ENCODE data around the gene ITPKC. TPM values are rescaled to one million over a fixed set of nuclear protein-coding genes. Genes with fewer than 3 reads are reported as not detected.

ITPKC gene
- total RNA-seq, 1 donor from 2014 or later: 19.7 TPM

- Histone ChIP-seq H3K9me3 (ENCODE audit: insufficient read depth, low read depth, low read length) (no peaks in the 10 kb centered on the region), H4K20me1 (ENCODE audit: insufficient read depth, low read length) (peaks cover 2% of the 10 kb centered on the region), H3K4me3 (ENCODE audit: insufficient read depth, low read depth, low read length) (peak overlapping the region; percentile 81), H3K4me1 (ENCODE audit: insufficient read depth, low read length) (peaks cover 22% of the 10 kb centered on the region), H3K9ac (ENCODE audit: low read length) (peak overlapping the region; percentile 91), H3K36me3 (ENCODE audit: insufficient read depth, low read length) (no peaks in the 10 kb centered on the region), H2AFZ (ENCODE audit: low read depth, low read length) (peak overlapping the region; percentile 93), H3K4me2 (ENCODE audit: low read length) (peak overlapping the region; percentile 99), H3K79me2 (ENCODE audit: insufficient read depth, low read length) (no peaks in the 10 kb centered on the region), H3K27me3 (ENCODE audit: insufficient read depth, low read length) (no peaks in the 10 kb centered on the region), H3K27ac (ENCODE audit: low read depth, low read length) (peak overlapping the region; percentile 86)
- Mint-ChIP-seq H3K27me3 (ENCODE audit: low read depth, unreplicated experiment) (no peaks in the 10 kb centered on the region), H3K4me3 (ENCODE audit: unreplicated experiment) (peak overlapping the region; percentile 89), H3K9me3 (ENCODE audit: unreplicated experiment) (no peaks in the 10 kb centered on the region), H3K4me1 (ENCODE audit: low read depth, unreplicated experiment) (peaks cover 10% of the 10 kb centered on the region), H3K36me3 (ENCODE audit: low read depth, unreplicated experiment) (peaks cover 5% of the 10 kb centered on the region), H3K27ac (ENCODE audit: unreplicated experiment) (peak overlapping the region; percentile 98)
- TF ChIP-seq CTCF (IDR thresholded peaks at IDR 0.05; ENCODE audit: insufficient read depth, low read depth, low read length): no peak
- TF ChIP-seq EZH2 (IDR thresholded peaks at IDR 0.05; ENCODE audit: insufficient read depth, low read length): no peak
- DNase-seq (ENCODE audit: low read depth): peak; percentile 22
- FAIRE-seq: no peak
Observed at GRCh38 chr19:40778706-40779284, 61.9 kb downstream of the ITPKC start.

GRCh38 chr19:40780582-40780981 is 63.7 kb downstream of the ITPKC start:
- no peak overlapping the region for H2AFZ ChIP-seq (ENCODE audit: low read depth, low read length)
- Mint-ChIP-seq H3K27ac (ENCODE audit: unreplicated experiment) (no peak overlapping the region), H3K36me3 (ENCODE audit: low read depth, unreplicated experiment) (peaks cover 4% of the 10 kb centered on the region), H3K27me3 (ENCODE audit: low read depth, unreplicated experiment) (no peaks in the 10 kb centered on the region), H3K4me3 (ENCODE audit: unreplicated experiment) (no peak overlapping the region), H3K9me3 (ENCODE audit: unreplicated experiment) (no peaks in the 10 kb centered on the region), H3K4me1 (ENCODE audit: low read depth, unreplicated experiment) (peaks cover 2% of the 10 kb centered on the region)
- no peak overlapping the region for H3K4me2 ChIP-seq (ENCODE audit: low read length)
- TF ChIP-seq EZH2 (IDR thresholded peaks at IDR 0.05; ENCODE audit: insufficient read depth, low read length) (no peak), CTCF (IDR thresholded peaks at IDR 0.05; ENCODE audit: insufficient read depth, low read depth, low read length) (no peak)
- no peak for DNase-seq (ENCODE audit: low read depth)
- no peak overlapping the region for H3K4me3 ChIP-seq (ENCODE audit: insufficient read depth, low read depth, low read length)
- peaks cover 12% of the 10 kb centered on the region for H3K4me1 ChIP-seq (ENCODE audit: insufficient read depth, low read length)
- FAIRE-seq: no peak
- H3K27ac ChIP-seq (ENCODE audit: low read depth, low read length): no peak overlapping the region
- peaks cover 2% of the 10 kb centered on the region for H4K20me1 ChIP-seq (ENCODE audit: insufficient read depth, low read length)
- no peaks in the 10 kb centered on the region for H3K36me3 ChIP-seq (ENCODE audit: insufficient read depth, low read length)
- H3K9me3 ChIP-seq (ENCODE audit: insufficient read depth, low read depth, low read length): no peaks in the 10 kb centered on the region
- no peaks in the 10 kb centered on the region for H3K27me3 ChIP-seq (ENCODE audit: insufficient read depth, low read length)
- H3K79me2 ChIP-seq (ENCODE audit: insufficient read depth, low read length): no peaks in the 10 kb centered on the region
- H3K9ac ChIP-seq (ENCODE audit: low read length): no peak overlapping the region

- Histone ChIP-seq H3K4me3 (ENCODE audit: insufficient read depth, low read depth, low read length) (no peak overlapping the region), H3K36me3 (ENCODE audit: insufficient read depth, low read length) (no peaks in the 10 kb centered on the region), H3K79me2 (ENCODE audit: insufficient read depth, low read length) (no peaks in the 10 kb centered on the region), H4K20me1 (ENCODE audit: insufficient read depth, low read length) (peaks cover 2% of the 10 kb centered on the region), H3K4me1 (ENCODE audit: insufficient read depth, low read length) (peaks cover 12% of the 10 kb centered on the region), H3K27ac (ENCODE audit: low read depth, low read length) (no peak overlapping the region), H2AFZ (ENCODE audit: low read depth, low read length) (no peak overlapping the region), H3K27me3 (ENCODE audit: insufficient read depth, low read length) (no peaks in the 10 kb centered on the region), H3K4me2 (ENCODE audit: low read length) (no peak overlapping the region), H3K9me3 (ENCODE audit: insufficient read depth, low read depth, low read length) (no peaks in the 10 kb centered on the region), H3K9ac (ENCODE audit: low read length) (no peak overlapping the region)
- no peak overlapping the region for H3K4me3 Mint-ChIP-seq (ENCODE audit: unreplicated experiment)
- no peaks in the 10 kb centered on the region for H3K9me3 Mint-ChIP-seq (ENCODE audit: unreplicated experiment)
- no peaks in the 10 kb centered on the region for H3K4me1 Mint-ChIP-seq (ENCODE audit: low read depth, unreplicated experiment)
- TF ChIP-seq CTCF (IDR thresholded peaks at IDR 0.05; ENCODE audit: insufficient read depth, low read depth, low read length): no peak
- no peak for TF ChIP-seq EZH2 (IDR thresholded peaks at IDR 0.05; ENCODE audit: insufficient read depth, low read length)
- DNase-seq (ENCODE audit: low read depth) (no peak), FAIRE-seq (no peak)
- H3K27ac Mint-ChIP-seq (ENCODE audit: unreplicated experiment): no peak overlapping the region
- peaks cover 3% of the 10 kb centered on the region for H3K36me3 Mint-ChIP-seq (ENCODE audit: low read depth, unreplicated experiment)
- H3K27me3 Mint-ChIP-seq (ENCODE audit: low read depth, unreplicated experiment): no peaks in the 10 kb centered on the region
Observed at GRCh38 chr19:40781140-40781539, 64.2 kb downstream of the ITPKC start.

All from astrocyte (in vitro differentiated cells and primary cell).